RPMI7951 (cell line): Measurements from ENCODE around the gene ITGB2. TPM values are rescaled to one million over a fixed set of nuclear protein-coding genes. Genes with fewer than 3 reads are reported as not detected.

Source experiments
- DNase-seq: peaks from one replicate; pipeline ENCODE4 v3.0.0-alpha.2; 2012; ENCODE audit warnings: low read depth
- total RNA-seq: library from RNA; depleted of rRNA; stranded (reverse); fragments of >200 nt; shearing (Covaris generic); gene quantifications from 2 replicates; pipeline ENCODE4 v1.2.3, GENCODE V29; 2014

Gene ITGB2
- total RNA-seq, 1 experiment from 2014 or later: not detected

DNA sequence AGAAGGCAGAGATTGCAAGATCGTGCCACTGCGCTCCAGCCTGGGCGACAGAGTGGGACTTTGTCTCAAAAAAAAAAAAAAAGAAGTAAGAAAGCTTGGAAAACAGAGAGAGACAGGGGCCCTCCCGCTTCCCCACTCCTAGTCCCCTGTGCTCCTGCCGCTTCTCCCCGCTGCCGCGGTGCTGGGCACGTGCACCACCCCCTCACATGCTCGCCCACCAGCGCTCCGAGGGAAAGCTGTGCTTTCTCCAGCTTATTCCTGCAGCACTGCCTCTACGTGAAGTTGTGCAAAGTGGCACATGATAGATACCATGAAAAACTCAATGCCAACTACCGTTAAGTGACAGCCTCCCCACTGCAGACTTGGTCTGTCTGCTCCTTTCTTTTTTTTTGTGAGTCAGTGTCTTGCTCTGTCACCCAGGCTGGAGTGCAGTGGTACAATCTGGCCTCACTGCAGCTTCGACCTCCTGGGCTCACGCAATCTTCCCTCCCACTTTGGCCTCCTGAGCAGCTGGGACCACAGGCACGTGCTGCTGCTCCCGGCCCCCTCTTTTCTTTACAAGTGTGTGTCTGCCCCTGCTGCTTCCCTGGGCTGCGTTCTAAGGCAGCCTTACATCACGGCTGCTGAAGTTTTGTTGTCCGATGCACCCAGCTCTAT is 34.6 kb upstream of the ITGB2 start:
- DNase-seq: no peak

DNA sequence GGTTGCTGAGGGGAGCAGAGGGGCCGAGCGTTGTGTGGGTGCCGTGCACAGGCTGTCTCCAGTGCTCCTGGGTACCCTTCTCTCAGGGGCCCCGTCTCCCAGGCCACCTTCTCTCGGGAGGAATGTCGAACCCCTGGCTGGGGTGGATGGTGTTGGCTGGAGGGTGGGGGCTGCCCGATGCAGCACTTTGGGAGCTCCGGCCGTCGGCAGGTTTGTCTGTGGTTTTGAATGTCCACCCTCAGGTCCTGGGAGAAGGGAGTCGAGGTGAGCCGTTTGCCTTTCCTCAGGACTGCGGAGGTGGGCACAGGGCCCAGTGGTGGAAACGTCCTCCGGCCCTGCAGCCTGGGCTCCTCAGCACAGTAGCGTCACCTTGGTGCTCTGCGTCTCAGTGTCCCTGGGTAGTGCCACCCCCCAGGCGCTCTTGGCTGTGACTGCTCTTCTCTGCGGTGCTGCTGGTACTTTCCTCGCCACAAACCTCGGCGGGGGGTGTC is 33.6 kb upstream of the ITGB2 start:
- DNase-seq: no peak

DNA sequence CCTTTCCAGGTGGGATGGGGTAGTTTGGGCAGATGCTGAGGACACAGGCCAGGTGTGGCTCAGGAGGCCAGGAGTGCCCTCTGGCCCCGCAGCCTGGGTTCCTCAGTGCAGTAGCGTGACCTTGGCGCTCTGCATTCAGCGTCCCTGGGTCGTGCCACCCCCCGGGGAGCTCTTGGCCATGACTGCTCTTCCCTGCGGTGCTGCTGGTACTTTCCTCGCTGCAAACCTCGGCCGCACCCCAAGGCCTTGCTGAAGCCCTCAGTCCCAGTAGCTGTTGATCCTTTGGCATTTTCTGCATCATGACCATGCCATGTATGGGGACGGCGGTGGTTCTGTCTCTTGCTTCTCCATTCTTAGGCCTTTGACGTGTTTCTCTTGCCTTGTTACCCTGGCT is 32.9 kb upstream of the ITGB2 start:
- no peak for DNase-seq

DNA sequence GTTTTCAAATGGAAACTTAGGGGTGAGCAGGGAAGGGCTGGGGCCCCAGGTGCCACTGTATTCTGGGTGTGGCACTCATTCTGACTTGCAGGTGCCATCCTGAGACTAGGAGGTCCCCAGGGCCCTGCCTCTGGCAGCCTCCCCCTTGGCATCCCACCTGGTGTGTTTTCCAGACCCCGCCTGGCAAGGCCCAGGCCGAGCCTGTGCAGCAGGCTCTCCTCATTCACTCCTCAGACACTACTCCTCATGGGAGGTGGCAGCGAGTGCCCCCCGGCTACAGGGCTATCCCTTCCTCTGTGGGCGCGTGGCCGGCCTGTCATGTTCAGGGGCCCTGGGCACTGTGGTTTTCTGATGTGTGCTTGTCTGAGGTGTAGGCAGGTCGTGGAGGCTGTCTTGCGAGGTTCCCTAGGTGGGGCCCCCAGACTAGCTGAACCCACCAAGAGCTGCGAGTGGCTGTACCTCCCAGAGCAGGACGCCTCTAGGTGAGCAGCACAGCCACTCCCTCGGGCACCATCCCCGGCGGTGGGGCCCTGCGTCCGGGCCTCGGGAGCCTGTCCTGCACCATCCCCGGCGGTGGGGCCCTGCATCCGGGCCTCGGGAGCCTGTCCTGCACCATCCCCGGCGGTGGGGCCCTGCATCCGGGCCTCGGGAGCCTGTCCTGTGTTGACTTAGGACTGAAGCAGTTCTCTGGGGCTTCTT is 32.4 kb upstream of the ITGB2 start:
- no peak for DNase-seq

DNA sequence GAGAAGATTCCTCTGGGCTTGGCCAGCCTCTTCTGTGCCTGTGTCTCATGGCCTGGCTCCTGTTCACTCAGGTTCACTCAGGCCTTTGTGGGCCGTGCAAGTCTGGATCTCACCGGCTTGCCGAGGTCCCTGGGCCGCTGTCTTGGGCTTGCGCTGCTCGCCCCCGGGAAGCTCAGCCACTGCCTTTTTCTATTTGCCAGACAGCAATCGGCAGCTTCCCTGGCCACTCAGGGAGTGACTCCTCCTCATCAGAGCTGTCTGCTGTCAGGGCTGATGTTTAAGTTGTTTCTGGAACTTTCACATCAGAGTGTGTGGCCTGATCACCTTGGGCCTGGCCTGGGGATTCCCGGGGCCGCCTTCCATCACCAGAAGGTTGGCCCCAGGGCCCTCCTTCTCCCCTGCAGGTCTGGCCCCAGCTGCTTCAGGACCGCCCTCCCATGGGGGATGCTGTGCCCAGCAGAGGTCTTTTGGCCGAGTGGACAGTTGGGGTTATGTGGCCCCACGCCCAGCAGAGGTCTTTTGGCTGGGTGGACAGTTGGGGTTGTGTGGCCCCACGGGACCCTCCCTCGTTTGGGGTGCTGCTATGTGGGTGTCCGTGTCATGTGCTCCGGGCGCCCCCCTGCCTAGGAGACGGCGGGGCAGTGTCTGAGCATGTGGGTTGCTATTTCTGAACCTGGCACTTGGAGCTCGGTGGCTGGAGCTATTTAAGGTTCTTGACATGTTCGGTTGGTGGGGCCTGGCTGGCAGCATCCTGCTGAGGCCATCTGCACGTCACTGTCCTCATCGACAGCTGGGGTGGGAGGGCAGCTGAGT is 31.6 kb upstream of the ITGB2 start:
- no peak for DNase-seq

DNA sequence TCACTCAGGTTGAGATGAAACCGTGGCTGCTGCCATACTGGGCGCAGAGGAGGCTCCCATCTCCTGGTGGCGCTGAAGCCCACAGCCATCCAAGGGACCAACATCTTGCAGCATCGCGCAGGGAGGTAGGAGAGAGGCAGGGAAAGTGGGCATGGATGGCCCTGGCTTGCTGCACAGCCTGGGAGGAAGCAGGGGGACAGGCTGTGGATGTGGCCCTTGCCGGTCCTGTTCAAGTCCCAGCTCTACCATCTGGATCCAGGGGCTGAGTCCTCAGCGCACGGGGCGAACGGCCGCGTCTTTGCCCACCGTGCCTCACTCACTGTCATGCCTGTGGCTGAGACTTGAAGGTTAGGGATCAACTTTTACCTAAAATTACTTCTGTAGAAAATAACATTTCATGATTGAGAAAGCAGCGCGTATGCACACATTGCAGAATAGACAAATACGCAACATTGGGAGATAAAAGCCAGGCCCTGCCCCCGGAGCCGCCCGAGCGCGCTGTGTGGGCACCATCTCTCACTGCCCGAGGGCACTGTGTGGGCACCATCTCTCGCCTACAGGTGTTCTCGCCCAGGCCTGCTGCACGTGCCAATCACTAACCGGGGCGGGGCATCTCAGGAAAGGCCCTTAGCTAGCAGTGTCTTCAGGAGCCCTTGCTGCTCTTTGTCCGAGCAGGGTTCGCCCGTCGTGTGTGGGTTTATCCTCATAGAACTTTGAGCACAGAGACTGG is 30.7 kb upstream of the ITGB2 start:
- DNase-seq: no peak

DNA sequence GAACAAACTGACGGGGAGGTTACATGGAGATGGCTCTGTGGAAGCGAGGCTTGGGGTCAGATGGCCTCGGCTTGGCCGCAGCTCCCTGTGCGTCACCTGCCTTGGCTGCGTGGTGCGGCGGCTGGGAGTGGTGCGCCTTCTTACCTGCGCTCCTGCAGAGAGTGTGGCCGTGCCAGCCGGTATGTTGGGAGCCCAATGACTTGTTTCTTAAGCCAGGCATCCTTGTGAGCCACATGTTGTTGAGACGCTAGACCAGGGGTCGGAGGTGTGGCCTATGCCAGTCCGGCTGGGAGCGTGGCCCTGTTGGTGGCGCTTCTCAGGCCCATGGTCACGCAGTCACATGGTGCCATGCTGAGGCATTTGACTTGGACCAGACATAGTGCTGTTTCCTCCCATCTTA is 29.7 kb upstream of the ITGB2 start:
- DNase-seq: no peak

DNA sequence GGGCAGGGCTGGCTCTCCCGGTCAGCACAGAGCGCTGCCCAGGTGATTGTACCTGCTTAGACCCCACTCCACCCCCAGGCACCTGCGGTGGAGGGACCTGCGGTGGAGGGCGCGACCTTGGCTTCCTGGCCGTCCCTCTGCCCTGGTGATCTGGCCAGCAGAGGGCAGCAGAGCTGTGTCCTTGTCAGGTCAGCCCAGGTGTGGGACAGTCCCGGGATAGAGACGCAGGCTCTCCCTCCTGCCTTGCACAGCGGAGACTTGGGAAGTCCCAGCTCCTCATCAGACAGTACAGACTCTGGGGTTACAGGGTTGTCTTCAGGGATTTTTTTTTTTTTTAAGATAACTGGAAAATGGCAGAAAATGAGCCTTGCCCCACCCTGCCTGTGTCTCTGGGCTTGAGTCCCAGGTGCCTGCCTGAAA is 29.1 kb upstream of the ITGB2 start:
- DNase-seq: peak; percentile 55

DNA sequence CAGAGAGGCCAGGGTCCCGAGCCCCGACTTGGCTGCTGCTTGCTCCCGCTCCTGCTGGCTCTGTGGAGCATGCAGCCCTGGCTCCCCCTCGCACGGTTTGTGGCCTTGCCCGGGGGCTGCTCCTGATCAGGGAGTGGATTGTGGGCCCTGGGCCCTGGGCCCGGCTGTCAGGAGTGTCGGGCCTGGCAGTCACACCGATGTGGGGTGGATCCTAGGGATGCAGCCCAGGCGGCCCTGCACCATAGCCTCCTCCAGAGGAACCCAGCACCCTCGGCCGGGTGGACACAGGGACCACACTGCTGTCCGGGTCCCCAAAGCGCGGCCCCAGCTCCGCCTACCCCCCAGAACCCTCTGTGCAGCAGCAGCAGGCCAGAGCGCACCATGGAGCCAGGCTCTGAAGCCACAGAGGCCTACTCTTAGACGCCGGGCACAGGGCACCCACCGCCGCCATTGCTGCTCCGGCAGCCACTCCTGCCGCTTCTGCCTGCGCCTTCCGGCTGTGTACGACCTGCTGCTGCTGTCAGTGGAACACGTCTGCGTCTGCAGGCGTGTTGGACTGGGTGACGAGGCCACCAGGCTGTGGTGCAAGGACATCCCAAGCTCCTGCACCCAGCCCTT is 28.6 kb upstream of the ITGB2 start:
- DNase-seq: no peak

DNA sequence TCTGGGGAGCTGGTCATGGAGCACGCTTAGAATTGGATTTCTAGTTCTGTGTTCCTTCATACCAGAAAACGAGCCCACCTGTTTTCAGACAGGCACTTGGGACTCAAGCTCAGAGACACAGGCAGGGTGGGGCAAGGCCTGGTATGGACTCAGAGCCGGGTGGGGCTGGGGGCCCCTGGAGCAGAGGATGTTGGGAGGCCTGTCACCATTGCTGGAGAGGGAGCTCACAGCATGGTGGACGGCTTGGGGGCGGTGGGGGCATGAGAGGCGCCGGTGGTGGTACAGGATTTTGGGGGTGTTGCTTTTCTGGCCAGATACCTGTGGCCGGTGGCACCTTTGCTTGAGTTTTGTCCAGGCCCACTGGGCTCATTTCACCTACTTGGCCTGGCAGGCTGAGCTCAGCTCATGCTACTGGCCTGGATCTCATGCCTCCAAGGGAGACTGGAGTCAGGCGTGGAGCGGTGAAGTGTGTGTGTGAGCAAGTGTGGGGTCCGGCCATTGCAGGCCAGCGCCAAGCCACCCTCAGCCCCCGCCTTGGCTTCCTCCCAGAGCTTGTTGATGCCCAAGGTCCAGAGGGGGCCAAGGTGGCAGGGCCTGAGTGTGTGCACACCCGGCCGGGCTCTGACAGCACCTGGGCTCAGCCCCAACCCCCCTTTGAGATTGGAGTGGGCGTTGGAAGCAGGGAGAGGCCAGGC is 27.9 kb upstream of the ITGB2 start:
- no peak for DNase-seq

DNA sequence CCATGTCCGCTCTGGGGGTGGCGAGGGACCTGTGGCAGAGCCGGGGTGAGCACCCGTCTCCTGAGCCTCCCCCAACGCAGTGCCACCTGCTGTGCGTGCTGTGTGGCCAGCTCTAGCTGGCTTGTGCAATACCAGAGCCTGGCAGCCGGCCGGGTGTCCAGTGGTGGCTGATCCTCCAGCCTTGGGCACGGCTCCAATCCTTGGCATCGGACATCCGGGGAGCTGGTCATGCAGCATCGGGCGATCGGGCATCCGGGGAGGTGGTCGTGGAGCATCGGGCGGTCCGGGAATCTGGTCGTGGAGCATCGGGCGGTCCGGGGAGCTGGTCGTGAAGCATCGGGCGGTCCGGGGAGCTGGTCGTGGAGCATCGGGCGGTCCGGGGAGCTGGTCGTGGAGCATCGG is 27.2 kb upstream of the ITGB2 start:
- no peak for DNase-seq

DNA sequence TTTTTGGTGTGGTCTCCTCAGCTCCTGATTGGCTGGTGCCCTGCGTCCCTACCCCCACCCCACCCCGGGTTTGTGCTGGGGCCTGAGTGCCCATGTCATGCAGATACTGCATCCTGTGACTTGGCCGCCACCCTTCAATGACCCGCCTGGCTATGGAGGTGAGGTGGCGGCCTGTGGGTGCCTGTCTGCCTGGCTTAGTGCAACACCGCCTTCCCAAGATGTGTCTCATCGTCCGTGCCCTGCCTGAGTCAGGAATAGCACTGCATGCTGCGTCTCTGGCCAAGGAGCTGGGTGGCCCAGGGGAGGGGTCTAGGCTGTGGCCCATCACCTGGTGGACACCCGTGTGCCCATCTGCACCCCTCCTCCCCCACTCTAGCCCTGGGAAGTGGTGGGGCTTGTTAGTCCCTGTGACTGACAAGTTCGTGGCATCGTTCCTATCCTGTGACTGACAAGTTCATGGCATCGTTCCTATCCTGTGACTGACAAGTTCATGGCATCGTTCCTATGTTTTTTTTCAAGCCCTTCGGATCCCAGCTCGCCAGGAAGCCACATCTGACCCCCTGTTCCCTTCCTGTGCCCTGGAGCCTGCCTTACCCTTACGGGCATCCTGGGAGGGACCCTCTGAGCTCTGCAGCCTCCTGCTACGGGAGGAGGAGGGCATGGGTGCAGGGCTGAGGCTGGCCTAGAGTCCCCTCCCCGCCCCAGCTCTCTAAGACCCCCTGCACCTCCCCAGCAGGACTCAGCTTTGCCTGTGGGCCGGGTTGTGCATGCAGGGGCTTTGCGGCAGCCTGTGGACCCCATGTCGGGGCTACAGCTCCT is 26.6 kb upstream of the ITGB2 start:
- no peak for DNase-seq

DNA sequence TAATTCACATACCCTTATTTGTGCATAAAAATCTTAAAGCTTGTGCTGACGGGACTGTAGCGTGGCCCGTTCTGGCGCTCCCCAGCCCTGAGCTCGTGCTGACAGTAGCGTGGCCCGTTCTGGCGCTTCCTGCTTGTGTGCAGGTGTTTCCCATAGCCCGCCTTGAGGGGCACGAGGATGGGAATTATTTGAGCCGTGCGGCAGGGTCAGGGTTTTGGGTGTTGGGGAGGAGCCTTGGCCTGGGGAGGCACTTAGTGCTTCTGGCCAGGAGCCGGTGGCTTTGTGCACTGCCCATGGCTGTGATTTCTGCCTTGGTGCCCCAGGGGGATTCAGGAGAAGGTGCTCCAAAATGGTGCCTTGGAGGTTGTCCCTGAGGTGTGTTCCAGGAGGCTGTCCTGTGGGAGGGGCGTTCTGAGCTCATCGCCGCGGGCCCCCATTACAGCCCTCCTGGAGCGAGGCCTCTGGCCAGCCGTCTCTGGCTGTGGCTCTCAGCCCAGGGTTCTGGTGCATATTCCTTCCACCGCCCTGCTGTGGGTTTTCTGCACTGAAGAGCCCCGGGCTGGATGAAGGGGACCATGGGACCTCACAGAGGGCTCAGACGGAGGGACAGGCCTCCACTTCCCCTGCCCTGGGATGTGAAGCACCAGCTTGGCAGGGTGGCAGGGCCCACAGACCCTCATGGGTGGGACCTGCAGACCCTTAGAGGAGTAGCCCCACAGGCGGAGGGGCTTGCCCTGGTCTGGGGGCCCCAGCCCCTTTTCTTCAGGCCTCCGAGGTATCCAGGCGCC is 25.7 kb upstream of the ITGB2 start:
- no peak for DNase-seq

DNA sequence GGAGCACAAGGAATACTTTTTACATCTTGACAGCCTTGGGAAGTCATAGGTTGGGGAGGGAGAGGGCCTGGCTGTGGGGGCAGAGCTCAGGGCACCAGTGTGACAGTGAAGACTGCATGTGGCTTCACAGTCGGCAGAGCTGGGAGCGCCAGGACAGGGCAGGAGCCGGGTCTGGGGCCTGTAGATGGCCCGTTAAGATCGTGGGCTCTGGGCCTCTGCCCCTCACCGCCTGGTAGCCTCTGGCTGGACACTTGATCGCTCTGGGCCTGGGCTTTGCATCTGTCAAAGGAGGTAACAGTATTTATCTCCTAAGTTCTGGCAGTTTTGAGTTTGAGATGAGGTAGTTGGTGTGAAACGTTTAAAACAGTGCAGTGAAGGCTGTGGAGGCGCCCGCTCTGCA is 23.9 kb upstream of the ITGB2 start:
- DNase-seq: no peak

DNA sequence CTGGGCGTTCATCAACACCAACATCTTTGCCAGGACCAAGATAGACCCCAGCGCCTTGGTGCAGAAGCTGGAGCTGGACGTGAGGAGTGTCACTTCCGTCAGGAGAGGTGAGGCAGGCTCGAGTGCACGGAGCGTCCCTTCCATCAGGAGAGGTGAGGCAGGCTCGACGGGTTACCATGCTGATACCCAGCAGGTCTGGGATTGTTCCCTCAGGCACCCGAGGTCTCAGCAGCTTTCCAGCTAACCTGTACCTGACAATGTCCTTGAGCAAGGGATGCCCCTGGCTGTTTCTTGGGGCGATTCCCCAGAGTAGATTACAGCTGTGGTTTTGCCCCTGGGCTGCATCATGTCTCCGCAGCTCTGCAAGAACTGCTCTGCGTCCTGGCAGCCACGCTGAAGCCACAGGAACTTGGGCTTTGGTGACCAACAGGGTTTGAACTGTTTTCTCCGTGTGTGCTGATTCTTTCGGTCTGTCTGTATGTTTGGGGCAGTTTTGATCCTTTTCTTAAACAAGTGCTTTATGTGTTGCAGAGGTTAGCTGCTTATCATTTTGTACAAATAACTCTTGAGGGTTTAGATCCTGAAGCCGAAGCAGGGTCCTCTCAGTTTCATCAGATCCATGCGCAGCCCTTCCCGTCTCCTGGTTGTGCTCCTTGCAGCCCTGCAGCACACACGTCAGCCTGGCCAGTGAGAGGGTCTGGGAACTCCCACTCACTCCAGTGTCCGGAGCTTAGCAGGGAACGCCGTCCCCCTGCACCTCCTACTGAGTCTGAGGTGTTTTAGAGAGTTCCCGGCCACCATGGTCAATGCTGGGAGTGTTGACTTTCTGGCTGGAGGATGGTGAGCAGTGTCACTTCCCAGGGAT is 23.2 kb upstream of the ITGB2 start:
- no peak for DNase-seq

DNA sequence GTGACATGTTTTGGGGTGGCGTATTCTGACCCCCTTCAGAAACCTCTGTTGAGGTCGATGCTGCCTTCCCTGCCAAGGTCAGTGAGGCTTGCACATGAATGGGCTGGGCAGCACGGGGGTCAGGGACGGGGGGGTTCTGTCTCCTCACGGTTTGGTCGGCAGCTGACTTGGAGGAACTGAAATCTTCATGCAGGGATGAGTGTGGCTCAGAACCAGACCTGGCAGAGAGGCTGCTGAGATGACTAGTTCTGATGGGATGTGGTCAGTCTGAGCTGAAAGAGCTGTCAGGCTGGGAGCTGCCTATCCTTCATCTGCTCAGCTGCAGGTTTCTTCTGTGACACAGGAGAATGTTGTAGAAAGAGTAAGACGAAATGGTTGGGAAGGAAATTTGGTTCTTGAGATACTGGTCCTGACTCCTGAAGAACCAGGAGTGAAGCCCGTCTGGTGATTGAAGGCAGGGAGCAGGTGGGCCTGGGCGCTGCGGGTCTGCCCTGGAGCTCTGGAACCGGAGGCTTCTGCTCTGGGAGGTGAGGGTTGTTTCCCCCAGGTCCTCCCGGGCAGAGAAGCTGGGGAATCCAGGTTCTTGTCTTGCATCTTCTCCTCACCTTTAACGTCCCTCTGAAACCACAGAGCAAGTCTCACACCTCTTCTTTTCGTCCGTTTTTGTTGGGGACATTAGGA is 22.4 kb upstream of the ITGB2 start:
- DNase-seq: no peak

DNA sequence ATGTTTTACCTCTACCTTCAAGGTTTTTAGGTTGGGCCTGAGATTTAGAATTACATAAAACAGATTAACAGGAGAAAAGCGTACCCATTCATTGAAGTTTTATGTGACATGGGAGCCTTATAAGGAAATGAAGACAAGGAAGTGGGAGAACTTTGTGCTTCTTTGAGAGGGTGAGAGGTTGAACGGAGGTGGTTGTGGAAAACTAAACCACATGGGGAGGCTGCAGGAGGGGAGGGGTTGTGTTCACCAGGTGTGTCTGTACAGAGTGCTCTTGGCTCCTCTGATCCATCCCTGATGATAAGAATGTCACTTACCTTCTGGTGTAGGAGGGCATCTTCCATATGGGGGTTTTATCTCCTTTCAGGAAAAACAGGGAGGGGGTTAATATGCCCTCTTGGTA is 21.9 kb upstream of the ITGB2 start:
- DNase-seq: no peak

DNA sequence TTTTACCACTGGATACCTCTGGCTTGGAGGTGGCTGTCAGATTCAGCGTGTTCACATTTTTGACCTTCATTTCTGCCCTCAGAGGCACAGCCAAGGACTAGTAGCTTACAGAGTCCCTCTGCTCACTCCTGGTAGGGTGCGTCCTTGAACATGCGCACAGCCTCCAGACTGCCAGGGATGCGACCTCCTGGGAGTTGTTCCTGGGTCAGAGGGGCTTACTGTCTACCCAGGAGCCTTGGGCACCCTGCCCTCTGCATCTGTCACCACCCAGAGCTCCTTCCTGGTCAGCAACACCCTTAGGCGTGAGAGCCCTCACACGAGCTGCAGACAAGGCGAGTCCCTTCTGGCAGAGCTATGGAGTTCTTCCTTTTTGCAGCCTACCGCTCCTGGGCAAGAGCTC is 20.9 kb upstream of the ITGB2 start:
- DNase-seq: no peak
